Stimulated activated naive CD4-positive, alpha-beta T cell treated with Interleukin-2 at 50 U/mL for 16 hours (primary cell): ENCODE data around the gene ZNF280A.

ENCODE experiments used
- DNase-seq: peaks from one replicate; lab custom pipeline; 2025; lab: John Stamatoyannopoulos, UW

ZNF280A gene

GRCh38 chr22:22520020-22520656 is at the start of gene ZNF280A:
ZNF280A (minus strand) TSS chr22:22520270; CDS start chr22:22515630, 4,640 bp downstream.
- no peak for DNase-seq

GRCh38 chr22:22569218-22569617 is 49.1 kb upstream of the ZNF280A start:
- no peak for DNase-seq

- no peak for DNase-seq
These were observed 45.9 kb upstream of the ZNF280A start for GRCh38 chr22:22565981-22566380.

DNA sequence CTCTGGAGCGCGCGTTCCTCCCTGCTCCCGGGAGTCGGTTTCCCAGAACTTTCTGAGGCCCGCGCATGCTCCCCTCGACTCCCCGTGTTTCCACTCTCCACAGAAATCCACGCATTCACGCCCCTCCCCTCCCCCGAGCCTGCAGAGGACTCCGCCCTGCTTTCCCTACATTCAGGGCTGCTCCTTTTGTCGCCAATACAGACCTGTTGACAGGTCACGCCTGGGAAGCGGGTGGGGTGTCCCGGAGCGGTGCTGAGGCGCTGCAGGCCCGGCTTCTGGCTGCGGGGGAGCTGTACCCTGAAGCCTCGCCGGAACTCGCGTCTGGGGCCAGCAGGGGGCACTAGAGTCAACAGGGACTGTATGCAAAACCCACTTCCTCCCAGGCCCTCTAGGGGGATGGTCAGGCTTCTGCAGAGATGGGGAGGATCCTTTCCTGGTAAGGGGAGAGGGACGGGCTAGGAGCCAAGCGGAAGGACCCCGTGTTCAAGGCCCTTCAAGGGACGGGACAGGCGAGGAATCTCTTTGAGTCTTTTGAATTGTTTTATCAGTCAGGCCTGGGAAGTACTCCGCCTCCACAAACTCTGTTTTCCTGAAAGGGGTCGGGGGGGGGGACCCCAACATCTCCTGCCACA is 39.0 kb upstream of the ZNF280A start, which contains the start of gene PRAME:
Gene PRAME, minus strand, starts transcription at position 294 of the 632 bp plus-strand sequence. CDS start 2,433 bp downstream, outside the sequence.
- DNase-seq, result peak; percentile 54

- no peak for DNase-seq
These were observed 38.3 kb upstream of the ZNF280A start for GRCh38 chr22:22558071-22558971.

DNA sequence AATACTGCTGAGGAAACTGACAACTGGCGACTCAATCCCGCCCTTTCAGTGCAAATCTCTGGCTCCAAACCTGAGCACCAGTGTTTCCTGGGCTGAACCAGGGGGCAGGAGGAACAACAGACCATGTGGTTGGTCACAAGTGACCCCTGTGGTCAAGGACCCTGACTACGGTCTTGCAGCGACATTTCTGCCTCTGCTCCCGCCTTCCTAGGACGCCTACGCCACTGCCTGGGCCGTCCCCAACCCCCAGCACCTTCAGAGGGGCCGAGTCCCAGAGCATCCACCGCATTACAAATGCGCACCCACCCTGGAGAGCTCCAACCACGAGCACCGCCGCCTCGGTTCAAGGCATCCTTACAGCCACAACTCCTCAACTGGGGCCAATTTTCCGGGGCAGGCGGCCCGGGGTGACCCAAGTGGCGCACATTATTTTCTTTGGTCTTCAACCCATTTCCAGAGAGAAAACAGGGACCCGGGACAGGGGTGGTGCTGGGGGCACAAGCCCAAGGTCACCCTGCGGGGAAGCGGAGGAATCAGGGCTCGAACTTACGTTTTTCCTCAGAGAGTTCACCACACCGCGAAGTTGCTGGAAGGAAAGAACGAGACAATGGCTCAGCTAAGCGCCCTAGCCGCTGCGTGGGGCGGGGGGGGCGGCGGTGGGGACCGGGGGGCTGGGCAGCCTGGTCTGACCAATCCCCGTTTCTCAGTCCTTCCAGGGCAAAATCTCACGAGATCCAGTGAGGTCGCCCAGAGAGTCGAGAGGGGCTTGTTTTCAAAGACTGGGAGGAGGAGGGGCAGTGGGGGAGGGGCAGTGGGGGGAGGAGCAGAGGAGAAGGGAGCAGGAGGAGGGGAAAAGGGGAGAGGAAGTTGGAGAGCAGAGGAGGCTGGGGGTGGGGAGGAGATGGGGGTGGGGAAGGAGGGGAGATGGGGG is 37.2 kb upstream of the ZNF280A start:
- DNase-seq, result no peak

- DNase-seq, result no peak
These were observed 36.5 kb upstream of the ZNF280A start for GRCh38 chr22:22556578-22556977.

DNA sequence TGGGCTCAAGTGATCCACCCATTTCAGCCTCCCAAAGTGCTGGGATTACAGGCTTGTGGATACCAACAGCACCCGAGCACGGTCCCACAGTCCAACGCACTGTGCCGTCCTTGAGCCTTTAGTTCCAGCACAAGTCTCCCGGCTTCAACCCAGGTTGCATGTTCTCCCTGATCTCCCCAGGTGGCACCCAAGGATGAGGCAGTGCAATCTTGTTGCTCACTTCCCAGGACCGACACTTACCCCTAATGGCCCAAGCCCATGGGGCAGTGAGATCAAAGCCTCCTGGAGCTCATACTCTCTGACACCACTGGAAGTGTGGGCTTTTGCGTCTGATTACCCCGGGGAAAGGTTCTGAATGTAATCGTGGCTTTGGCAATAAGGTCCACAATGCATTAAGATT is 35.5 kb upstream of the ZNF280A start:
- no peak for DNase-seq

DNA sequence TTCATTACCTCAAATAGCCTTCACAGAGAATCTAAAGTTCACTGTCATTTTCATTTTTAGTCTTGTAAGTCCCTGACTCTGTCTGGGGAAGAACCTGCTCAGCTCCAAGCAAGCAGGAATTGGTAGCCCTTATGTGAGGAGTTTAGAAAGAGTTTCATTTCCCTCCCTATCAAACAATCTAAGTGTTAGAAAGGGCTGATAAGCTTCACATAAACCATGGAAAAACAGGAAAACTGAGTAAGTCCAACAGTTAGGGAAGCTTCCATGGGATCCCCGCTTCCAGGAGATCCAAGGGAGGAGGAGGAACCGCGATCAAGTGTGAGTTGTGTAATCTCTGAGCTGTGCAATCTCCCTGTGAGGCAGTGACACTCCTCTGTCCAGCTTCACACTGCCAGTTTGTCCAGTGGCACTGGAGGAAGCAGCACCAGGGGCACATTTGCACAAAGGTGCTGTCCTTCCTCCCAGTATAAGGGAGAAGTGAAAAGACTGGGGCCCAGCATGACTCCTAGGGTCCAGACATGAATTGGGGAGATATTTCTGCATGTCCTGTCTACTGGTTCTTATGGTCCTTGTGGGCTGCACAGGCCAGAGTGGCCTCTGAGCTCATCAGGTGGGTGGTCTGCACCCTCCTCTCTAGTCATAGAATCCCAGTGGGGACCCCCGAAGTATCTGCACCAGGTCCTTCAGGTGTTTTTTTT is 34.7 kb upstream of the ZNF280A start:
- no peak for DNase-seq

DNA sequence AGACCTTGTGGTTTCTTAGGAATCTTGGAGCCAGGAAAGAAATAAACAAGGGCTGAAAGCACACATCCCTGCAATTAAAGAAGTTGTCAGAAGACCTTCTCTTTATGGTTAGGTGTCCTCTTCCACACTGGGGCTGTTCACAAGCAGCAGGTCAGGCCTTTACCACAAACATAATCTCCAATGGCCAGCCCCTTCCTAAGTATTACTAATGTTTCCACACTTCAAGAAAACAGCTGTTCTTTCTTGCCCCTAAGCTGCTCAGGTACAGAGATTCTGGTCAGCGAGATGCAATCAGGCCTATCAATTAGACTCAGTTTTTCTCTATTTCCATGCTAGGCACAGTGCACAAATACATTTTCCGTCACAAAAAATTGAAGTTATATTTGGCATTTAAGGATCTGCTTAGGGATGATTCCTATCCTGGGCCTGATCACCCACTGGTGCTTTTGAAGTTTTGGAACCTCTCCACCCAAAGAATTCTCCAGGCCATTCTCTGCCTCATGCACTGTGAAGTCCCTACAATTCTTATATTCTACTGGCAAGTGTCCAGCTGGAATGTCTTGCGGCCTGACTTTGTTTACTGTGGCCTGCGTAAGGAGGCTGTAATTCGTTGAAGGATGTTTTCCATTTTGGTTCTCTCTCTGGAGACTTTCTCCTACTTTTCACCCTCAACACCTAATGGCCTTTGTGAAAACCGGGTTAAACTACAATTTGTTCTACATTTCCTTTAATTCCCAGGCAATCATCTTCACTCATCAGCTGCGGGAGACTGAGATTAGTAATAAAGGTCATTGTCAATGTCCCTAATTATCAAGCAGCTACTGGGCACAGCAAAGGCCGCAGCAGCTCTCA is 33.9 kb upstream of the ZNF280A start:
- no peak for DNase-seq

- DNase-seq, result no peak
These were observed 33.1 kb upstream of the ZNF280A start for GRCh38 chr22:22553141-22553540.

GRCh38 chr22:22552630-22553029 is 32.6 kb upstream of the ZNF280A start:
- DNase-seq, result no peak

- no peak for DNase-seq
These were observed 30.8 kb upstream of the ZNF280A start for GRCh38 chr22:22550789-22551434.

GRCh38 chr22:22548910-22549309 is 28.8 kb upstream of the ZNF280A start:
- DNase-seq, result no peak

DNA sequence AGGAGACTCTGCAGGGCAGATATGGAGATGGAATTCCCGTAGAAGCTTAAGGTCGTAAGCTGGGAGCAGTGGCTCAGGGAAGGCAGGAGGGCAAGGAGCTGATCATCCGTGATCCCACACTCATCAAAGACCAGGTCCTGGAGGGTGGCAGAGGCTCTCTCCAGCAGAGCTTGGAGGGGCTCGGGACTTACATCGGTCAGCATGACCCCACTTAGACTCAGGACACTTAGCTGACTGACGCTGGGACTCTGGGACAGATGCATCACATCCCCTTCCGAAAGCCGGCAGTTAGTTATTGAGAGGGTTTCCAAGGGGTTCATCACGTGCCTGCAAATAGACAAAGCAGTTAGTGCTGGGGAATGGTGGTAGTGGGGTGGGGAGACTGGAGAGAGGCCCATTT is 28.2 kb upstream of the ZNF280A start:
- DNase-seq, result no peak

GRCh38 chr22:22547692-22548300 is 27.7 kb upstream of the ZNF280A start:
- DNase-seq, result no peak

GRCh38 chr22:22547226-22547625 is 27.2 kb upstream of the ZNF280A start:
- no peak for DNase-seq

- no peak for DNase-seq
These were observed 26.4 kb upstream of the ZNF280A start for GRCh38 chr22:22546490-22546889.

GRCh38 chr22:22545084-22545483 is 25.0 kb upstream of the ZNF280A start:
- DNase-seq, result no peak
